ENCODE measurements around the gene UCN2.

DNA sequence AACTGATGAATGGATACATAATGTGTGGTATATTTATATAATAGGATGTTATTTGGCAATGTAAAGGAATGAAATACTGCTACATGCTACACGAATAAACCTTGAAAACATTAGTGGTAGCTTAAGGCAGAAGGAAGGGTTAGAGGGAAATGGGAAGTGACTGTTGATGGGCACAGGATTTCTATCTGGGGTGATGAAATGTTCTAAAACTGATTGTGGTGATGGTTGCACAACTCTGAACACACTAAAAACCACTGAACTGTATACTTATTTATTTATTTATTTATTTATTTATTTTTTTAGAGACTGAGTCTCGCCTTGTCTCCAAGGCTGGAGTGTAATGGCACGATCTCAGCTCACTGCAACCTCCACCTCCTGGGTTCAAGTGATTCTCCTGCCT is 34.8 kb downstream of the UCN2 start:
- TF ChIP-seq, protein P1, sequence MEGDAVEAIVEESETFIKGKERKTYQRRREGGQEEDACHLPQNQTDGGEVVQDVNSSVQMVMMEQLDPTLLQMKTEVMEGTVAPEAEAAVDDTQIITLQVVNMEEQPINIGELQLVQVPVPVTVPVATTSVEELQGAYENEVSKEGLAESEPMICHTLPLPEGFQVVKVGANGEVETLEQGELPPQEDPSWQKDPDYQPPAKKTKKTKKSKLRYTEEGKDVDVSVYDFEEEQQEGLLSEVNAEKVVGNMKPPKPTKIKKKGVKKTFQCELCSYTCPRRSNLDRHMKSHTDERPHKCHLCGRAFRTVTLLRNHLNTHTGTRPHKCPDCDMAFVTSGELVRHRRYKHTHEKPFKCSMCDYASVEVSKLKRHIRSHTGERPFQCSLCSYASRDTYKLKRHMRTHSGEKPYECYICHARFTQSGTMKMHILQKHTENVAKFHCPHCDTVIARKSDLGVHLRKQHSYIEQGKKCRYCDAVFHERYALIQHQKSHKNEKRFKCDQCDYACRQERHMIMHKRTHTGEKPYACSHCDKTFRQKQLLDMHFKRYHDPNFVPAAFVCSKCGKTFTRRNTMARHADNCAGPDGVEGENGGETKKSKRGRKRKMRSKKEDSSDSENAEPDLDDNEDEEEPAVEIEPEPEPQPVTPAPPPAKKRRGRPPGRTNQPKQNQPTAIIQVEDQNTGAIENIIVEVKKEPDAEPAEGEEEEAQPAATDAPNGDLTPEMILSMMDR (IDR thresholded peaks at IDR 0.05; ENCODE audit: extremely low read depth in 1 of 2, insufficient read depth in 1 of 2, low read depth in 1 of 2, low read length in 2 of 2) = no peak
- TF ChIP-seq POLR2AphosphoS5 (IDR thresholded peaks at IDR 0.05; ENCODE audit: insufficient read depth, low read depth, low read length) (no peak), POLR2A (IDR thresholded peaks at IDR 0.05; ENCODE audit: low read depth, low read length) (no peak)
